HG03095 (cell line): ENCODE results near the gene EYA4.
"Not testable (repeated sequence)": the region's sequence is repeated elsewhere in the genome, so short reads cannot be mapped to it uniquely, and the experiment has no call there.

Experiments used
- ATAC-seq: cut with Tn5 transposase; IDR thresholded peaks from one replicate; pipeline ENCODE4 v1.9.1; 2021; ENCODE audit warnings: moderate library complexity; ENCODE audit not compliant: unreplicated experiment

The EYA4 gene

GRCh38 chr6:133396233-133396983, 155.3 kb downstream of the EYA4 start:
- ATAC-seq: no peak

GRCh38 chr6:133396984-133397348, 155.8 kb downstream of the EYA4 start:
- ATAC-seq: no peak

GRCh38 chr6:133397601-133398000, 156.4 kb downstream of the EYA4 start:
- not testable (repeated sequence) for ATAC-seq

GRCh38 chr6:133399426-133399825, 158.3 kb downstream of the EYA4 start:
- ATAC-seq: no peak

- ATAC-seq: no peak
Measured at GRCh38 chr6:133404151-133404550, 163.0 kb downstream of the EYA4 start.

GRCh38 chr6:133404728-133405127, 163.6 kb downstream of the EYA4 start:
- no peak for ATAC-seq

GRCh38 chr6:133407320-133408100, 166.4 kb downstream of the EYA4 start:
- no peak for ATAC-seq

- no peak for ATAC-seq
Measured at GRCh38 chr6:133408132-133408531, 167.0 kb downstream of the EYA4 start.

- ATAC-seq: no peak
Measured at GRCh38 chr6:133408543-133408942, 167.4 kb downstream of the EYA4 start.

GRCh38 chr6:133410638-133411435, 169.7 kb downstream of the EYA4 start:
- ATAC-seq: no peak

- no peak for ATAC-seq
Measured at GRCh38 chr6:133411757-133412156, 170.6 kb downstream of the EYA4 start.

GRCh38 chr6:133415262-133415661, 174.1 kb downstream of the EYA4 start:
- no peak for ATAC-seq

- no peak for ATAC-seq
Measured at GRCh38 chr6:133418108-133418507, 177.0 kb downstream of the EYA4 start.

GRCh38 chr6:133423242-133423641, 182.1 kb downstream of the EYA4 start:
- no peak for ATAC-seq

- no peak for ATAC-seq
Measured at GRCh38 chr6:133424359-133424758, 183.2 kb downstream of the EYA4 start.

GRCh38 chr6:133426038-133426437, 184.9 kb downstream of the EYA4 start:
- no peak for ATAC-seq

- no peak for ATAC-seq
Measured at GRCh38 chr6:133428295-133428694, 187.1 kb downstream of the EYA4 start.

- ATAC-seq: no peak
Measured at GRCh38 chr6:133430530-133430929, 189.4 kb downstream of the EYA4 start.

GRCh38 chr6:133431031-133431430, 189.9 kb downstream of the EYA4 start:
- no peak for ATAC-seq

- no peak for ATAC-seq
Measured at GRCh38 chr6:133432021-133432989, 191.1 kb downstream of the EYA4 start.
